Nephron progenitor cell (in vitro differentiated cells): Measurements from ENCODE around the gene FGF7.

Experiments used
- DNase-seq: peaks from one replicate; pipeline ENCODE4 v3.0.0; 2021
- H3K27ac Mint-ChIP-seq: 2 replicates; pipeline ENCODE4 v1.8.0; 2021; ENCODE audit warnings: mild to moderate bottlenecking, moderate library complexity, mixed read lengths
- H3K27me3 Mint-ChIP-seq: 2 replicates; pipeline ENCODE4 v1.8.0; 2021; ENCODE audit warnings: mild to moderate bottlenecking, low read depth, mixed read lengths; ENCODE audit not compliant: poor library complexity
- H3K36me3 Mint-ChIP-seq: 2 replicates; pipeline ENCODE4 v1.8.0; 2021; ENCODE audit warnings: low read depth, mixed read lengths
- H3K4me1 Mint-ChIP-seq: 2 replicates; pipeline ENCODE4 v1.8.0; 2021; ENCODE audit warnings: mixed read lengths
- H3K4me3 Mint-ChIP-seq: 2 replicates; pipeline ENCODE4 v1.8.0; 2021; ENCODE audit warnings: mild to moderate bottlenecking, moderate library complexity, mixed read lengths
- H3K9me3 Mint-ChIP-seq: 2 replicates; pipeline ENCODE4 v1.8.0; 2021; ENCODE audit warnings: mild to moderate bottlenecking, moderate library complexity, mixed read lengths
- CTCF ChIP-seq: fragments of 200-600 bp; sonication (generic); IDR thresholded peaks from 2 replicates; pipeline ENCODE4 v1.5.0; 2021; ENCODE audit warnings: antibody characterized with exemption

The FGF7 gene

GRCh38 chr15:49435174-49435573 lies 12.1 kb downstream of the FGF7 start:
- no peak for TF ChIP-seq CTCF

GRCh38 chr15:49436751-49437150 lies 13.7 kb downstream of the FGF7 start:
- Mint-ChIP-seq H3K4me1 (peaks cover 8% of the 10 kb centered on the region), H3K27me3 (peaks cover 2% of the 10 kb centered on the region), H3K27ac (no peak overlapping the region), H3K9me3 (no peaks in the 10 kb centered on the region), H3K36me3 (no peaks in the 10 kb centered on the region), H3K4me3 (no peak overlapping the region)
- DNase-seq, result no peak
- TF ChIP-seq CTCF, result no peak

More at GRCh38 chr15:49435174-49435573, 12.1 kb downstream of the FGF7 start:
- Mint-ChIP-seq H3K4me1 (peaks cover 8% of the 10 kb centered on the region), H3K4me3 (no peak overlapping the region), H3K27me3 (peaks cover 2% of the 10 kb centered on the region), H3K9me3 (no peaks in the 10 kb centered on the region), H3K27ac (no peak overlapping the region), H3K36me3 (no peaks in the 10 kb centered on the region)
- no peak for DNase-seq

GRCh38 chr15:49438962-49439631 lies 16.1 kb downstream of the FGF7 start:
- H3K27ac Mint-ChIP-seq, result no peak overlapping the region
- no peak for TF ChIP-seq CTCF
- no peak overlapping the region for H3K4me3 Mint-ChIP-seq
- no peaks in the 10 kb centered on the region for H3K36me3 Mint-ChIP-seq
- H3K27me3 Mint-ChIP-seq, result peaks cover 2% of the 10 kb centered on the region
- DNase-seq, result no peak
- no peaks in the 10 kb centered on the region for H3K9me3 Mint-ChIP-seq
- peaks cover 8% of the 10 kb centered on the region for H3K4me1 Mint-ChIP-seq

GRCh38 chr15:49439678-49440395 lies 16.8 kb downstream of the FGF7 start:
- Mint-ChIP-seq H3K27ac (no peak overlapping the region), H3K9me3 (no peaks in the 10 kb centered on the region), H3K4me1 (peaks cover 8% of the 10 kb centered on the region), H3K4me3 (no peak overlapping the region), H3K36me3 (no peaks in the 10 kb centered on the region), H3K27me3 (peaks cover 2% of the 10 kb centered on the region)
- no peak for DNase-seq
- no peak for TF ChIP-seq CTCF

GRCh38 chr15:49441356-49441755 lies 18.3 kb downstream of the FGF7 start:
- no peak overlapping the region for H3K27ac Mint-ChIP-seq
- H3K4me1 Mint-ChIP-seq, result peaks cover 8% of the 10 kb centered on the region
- no peaks in the 10 kb centered on the region for H3K9me3 Mint-ChIP-seq
- no peaks in the 10 kb centered on the region for H3K36me3 Mint-ChIP-seq
- no peak for TF ChIP-seq CTCF
- no peak overlapping the region for H3K4me3 Mint-ChIP-seq
- peaks cover 2% of the 10 kb centered on the region for H3K27me3 Mint-ChIP-seq
- no peak for DNase-seq

GRCh38 chr15:49441816-49442215 lies 18.8 kb downstream of the FGF7 start:
- DNase-seq, result no peak
- no peak overlapping the region for H3K4me3 Mint-ChIP-seq
- TF ChIP-seq CTCF, result no peak

More at GRCh38 chr15:49441816-49442215, 18.8 kb downstream of the FGF7 start:
- H3K27me3 Mint-ChIP-seq, result peaks cover 2% of the 10 kb centered on the region
- no peaks in the 10 kb centered on the region for H3K9me3 Mint-ChIP-seq
- no peaks in the 10 kb centered on the region for H3K36me3 Mint-ChIP-seq
- H3K4me1 Mint-ChIP-seq, result peaks cover 8% of the 10 kb centered on the region
- no peak overlapping the region for H3K27ac Mint-ChIP-seq
